ENCODE results near the gene PYHIN1. TPM values are rescaled to one million over a fixed set of nuclear protein-coding genes. Genes with fewer than 3 reads are reported as not detected.
A peak's percentile ranks its signal among the peaks of the same experiment; 100 is the strongest.

Gene PYHIN1
- polyA plus RNA-seq, 1 of the 3 experiments (the other 2 are of a cell fraction) = not detected

DNA sequence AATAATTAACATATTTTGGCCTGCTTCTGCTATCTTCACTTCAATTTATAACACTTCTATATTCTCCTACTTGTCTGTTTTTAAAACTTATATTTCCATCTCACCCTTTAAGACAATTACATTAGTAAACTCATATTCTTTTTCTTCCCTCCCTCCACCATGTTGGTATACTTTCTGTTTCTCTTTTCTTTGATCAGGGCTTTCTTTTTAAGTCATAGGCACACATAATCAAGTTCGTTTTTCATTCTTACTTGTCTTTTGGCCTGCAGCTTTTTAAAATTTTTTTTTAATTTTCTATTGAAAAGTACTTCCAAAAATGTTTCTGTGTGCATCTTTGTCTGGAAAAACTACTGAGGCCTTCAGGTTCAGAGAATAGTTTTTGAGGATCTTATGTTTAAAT lies 2.3 kb downstream of the PYHIN1 start:
- no peak overlapping the region for H3K4me3 ChIP-seq (ENCODE audit: low read depth in 2 of 2, low read length in 1 of 2)
- no peak for TF ChIP-seq YY1 (IDR thresholded peaks at IDR 0.05; ENCODE audit: low read depth)
- TF ChIP-seq RFX5 (IDR thresholded peaks at IDR 0.05; ENCODE audit: low read length) = no peak
- H3K9me2 ChIP-seq = no peaks in the 10 kb centered on the region
- ChIA-PET POLR2A (no interaction called here), CTCF (no interaction called here)
- no peaks in the 10 kb centered on the region for H3K36me3 ChIP-seq (replicated peaks in 1 of 2; ENCODE audit: control insufficient read depth in 1 of 2, insufficient read depth in 2 of 2, low read length in 1 of 2)
- no peaks in the 10 kb centered on the region for H4K20me1 ChIP-seq (ENCODE audit: insufficient read depth)
- H3F3A ChIP-seq (replicated peaks; ENCODE audit: insufficient read depth) = no peaks in the 10 kb centered on the region
- no peak for DNase-seq
- H2AFZ ChIP-seq (ENCODE audit: low read depth) = peak overlapping the region; percentile 54; the same call in 1 of the 2 replicates
- no peak overlapping the region for H3K9ac ChIP-seq
- no peak overlapping the region for H3K4me2 ChIP-seq
- 2% methylated on average over 1 of the region's 1 CpG for WGBS (ENCODE audit: low lambda C conversion rate)
- no peaks in the 10 kb centered on the region for H3K27me3 ChIP-seq (ENCODE audit: insufficient read depth)
- no peaks in the 10 kb centered on the region for H3K4me1 ChIP-seq (ENCODE audit: control insufficient read depth in 1 of 2, insufficient read depth in 2 of 2, low read depth in 1 of 2, low read length in 1 of 2)
- peaks cover 5% of the 10 kb centered on the region; the same call in 1 of the 2 replicates for H3K9me3 ChIP-seq
- no peaks in the 10 kb centered on the region for H3K79me2 ChIP-seq (ENCODE audit: insufficient read depth)
- no peak overlapping the region for H3K27ac ChIP-seq (ENCODE audit: low read depth in 2 of 2, low read length in 1 of 2)

DNA sequence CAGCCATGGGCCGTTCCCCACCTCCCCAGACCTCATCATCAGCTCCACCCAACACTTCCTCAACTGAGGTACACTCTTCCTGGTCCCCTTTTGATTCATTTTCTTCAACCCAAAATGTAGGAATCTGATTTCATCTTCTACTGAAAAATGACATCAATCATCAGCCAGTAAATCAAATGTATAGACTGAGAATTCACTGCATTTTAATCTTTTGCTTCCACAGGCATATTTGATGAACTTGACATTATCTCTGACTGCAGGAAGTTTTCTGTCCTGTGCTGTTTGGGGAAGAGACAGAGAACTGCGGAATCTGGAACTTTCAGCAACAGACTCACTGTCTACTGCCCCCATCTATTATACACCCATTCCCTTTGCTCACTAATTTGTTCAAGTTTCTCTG lies 7.8 kb downstream of the PYHIN1 start:
- CTCF ChIA-PET = no interaction called here
- H3K9me3 ChIP-seq = no peaks in the 10 kb centered on the region
- 1% methylated on average over 2 of the region's 2 CpGs for WGBS (ENCODE audit: low lambda C conversion rate)
- H3F3A ChIP-seq (replicated peaks; ENCODE audit: insufficient read depth) = no peaks in the 10 kb centered on the region
- POLR2A ChIA-PET = no interaction called here
- no peaks in the 10 kb centered on the region for H3K9me2 ChIP-seq
- no peaks in the 10 kb centered on the region for H3K36me3 ChIP-seq (replicated peaks in 1 of 2; ENCODE audit: control insufficient read depth in 1 of 2, insufficient read depth in 2 of 2, low read length in 1 of 2)
- no peaks in the 10 kb centered on the region for H3K79me2 ChIP-seq (ENCODE audit: insufficient read depth)
- no peak overlapping the region for H3K4me3 ChIP-seq (ENCODE audit: low read depth in 2 of 2, low read length in 1 of 2)
- H3K4me2 ChIP-seq = no peak overlapping the region
- no peak for DNase-seq
- no peak overlapping the region for H3K9ac ChIP-seq
- no peaks in the 10 kb centered on the region for H3K4me1 ChIP-seq (ENCODE audit: control insufficient read depth in 1 of 2, insufficient read depth in 2 of 2, low read depth in 1 of 2, low read length in 1 of 2)
- no peak overlapping the region for H3K27ac ChIP-seq (ENCODE audit: low read depth in 2 of 2, low read length in 1 of 2)
- TF ChIP-seq YY1 (IDR thresholded peaks at IDR 0.05; ENCODE audit: low read depth) (no peak), CHD2 (IDR thresholded peaks at IDR 0.05; ENCODE audit: low read length, partially characterized antibody) (no peak), SMC3 (IDR thresholded peaks at IDR 0.05; ENCODE audit: low read depth, low read length) (no peak), MEF2A (IDR thresholded peaks at IDR 0.05; ENCODE audit: borderline replicate concordance, low read depth) (no peak), FOXJ3 (CRISPR knock-in tag; IDR thresholded peaks at IDR 0.05) (no peak), RAD21 (IDR thresholded peaks at IDR 0.05; ENCODE audit: low read length) (no peak), NFIC (IDR thresholded peaks at IDR 0.05; ENCODE audit: borderline replicate concordance) (no peak), JUND (IDR thresholded peaks at IDR 0.05) (no peak), FOSL2 (IDR thresholded peaks at IDR 0.05; ENCODE audit: borderline replicate concordance, low read depth) (no peak), TCF12 (IDR thresholded peaks at IDR 0.05) (no peak), GABPA (IDR thresholded peaks at IDR 0.05; ENCODE audit: low read depth) (no peak)
- TF ChIP-seq, protein P1, sequence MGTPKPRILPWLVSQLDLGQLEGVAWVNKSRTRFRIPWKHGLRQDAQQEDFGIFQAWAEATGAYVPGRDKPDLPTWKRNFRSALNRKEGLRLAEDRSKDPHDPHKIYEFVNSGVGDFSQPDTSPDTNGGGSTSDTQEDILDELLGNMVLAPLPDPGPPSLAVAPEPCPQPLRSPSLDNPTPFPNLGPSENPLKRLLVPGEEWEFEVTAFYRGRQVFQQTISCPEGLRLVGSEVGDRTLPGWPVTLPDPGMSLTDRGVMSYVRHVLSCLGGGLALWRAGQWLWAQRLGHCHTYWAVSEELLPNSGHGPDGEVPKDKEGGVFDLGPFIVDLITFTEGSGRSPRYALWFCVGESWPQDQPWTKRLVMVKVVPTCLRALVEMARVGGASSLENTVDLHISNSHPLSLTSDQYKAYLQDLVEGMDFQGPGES (IDR thresholded peaks at IDR 0.05; ENCODE audit: low read depth, low read length) = no peak
- H4K20me1 ChIP-seq (ENCODE audit: insufficient read depth) = no peaks in the 10 kb centered on the region
- H3K27me3 ChIP-seq (ENCODE audit: insufficient read depth) = no peaks in the 10 kb centered on the region
- H2AFZ ChIP-seq (ENCODE audit: low read depth) = no peak overlapping the region

DNA sequence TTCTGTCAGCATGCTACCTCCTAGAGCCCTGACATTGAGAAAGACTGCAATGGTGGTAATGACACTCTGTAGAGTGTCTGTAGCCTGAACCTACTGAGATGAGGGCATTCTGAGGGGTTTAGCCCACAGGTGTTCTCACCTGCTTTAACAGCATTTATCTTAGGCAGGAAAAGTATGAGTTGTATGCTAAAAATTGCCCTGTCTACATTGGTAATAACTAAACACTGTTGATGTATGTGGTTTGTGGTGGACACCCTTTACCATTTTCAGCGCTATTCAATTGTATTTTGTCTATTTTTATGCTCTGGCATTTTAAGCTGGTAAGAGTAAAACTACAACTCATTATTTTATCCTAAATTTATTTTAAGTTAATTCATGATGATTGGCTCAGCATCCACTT lies 10.0 kb downstream of the PYHIN1 start:
- TF ChIP-seq FOXJ3 (CRISPR knock-in tag; IDR thresholded peaks at IDR 0.05) = no peak
- TF ChIP-seq, protein P2, sequence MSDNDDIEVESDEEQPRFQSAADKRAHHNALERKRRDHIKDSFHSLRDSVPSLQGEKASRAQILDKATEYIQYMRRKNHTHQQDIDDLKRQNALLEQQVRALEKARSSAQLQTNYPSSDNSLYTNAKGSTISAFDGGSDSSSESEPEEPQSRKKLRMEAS (IDR thresholded peaks at IDR 0.05; ENCODE audit: low read depth) = no peak
- no peak for TF ChIP-seq MEF2A (IDR thresholded peaks at IDR 0.05; ENCODE audit: borderline replicate concordance, low read depth)
- no peak for TF ChIP-seq SMC3 (IDR thresholded peaks at IDR 0.05; ENCODE audit: low read depth, low read length)
- TF ChIP-seq, protein P3, sequence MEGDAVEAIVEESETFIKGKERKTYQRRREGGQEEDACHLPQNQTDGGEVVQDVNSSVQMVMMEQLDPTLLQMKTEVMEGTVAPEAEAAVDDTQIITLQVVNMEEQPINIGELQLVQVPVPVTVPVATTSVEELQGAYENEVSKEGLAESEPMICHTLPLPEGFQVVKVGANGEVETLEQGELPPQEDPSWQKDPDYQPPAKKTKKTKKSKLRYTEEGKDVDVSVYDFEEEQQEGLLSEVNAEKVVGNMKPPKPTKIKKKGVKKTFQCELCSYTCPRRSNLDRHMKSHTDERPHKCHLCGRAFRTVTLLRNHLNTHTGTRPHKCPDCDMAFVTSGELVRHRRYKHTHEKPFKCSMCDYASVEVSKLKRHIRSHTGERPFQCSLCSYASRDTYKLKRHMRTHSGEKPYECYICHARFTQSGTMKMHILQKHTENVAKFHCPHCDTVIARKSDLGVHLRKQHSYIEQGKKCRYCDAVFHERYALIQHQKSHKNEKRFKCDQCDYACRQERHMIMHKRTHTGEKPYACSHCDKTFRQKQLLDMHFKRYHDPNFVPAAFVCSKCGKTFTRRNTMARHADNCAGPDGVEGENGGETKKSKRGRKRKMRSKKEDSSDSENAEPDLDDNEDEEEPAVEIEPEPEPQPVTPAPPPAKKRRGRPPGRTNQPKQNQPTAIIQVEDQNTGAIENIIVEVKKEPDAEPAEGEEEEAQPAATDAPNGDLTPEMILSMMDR (IDR thresholded peaks at IDR 0.05) = no peak
- no peak for TF ChIP-seq YY1 (IDR thresholded peaks at IDR 0.05; ENCODE audit: low read depth)
- no peak for TF ChIP-seq JUND (IDR thresholded peaks at IDR 0.05)
- no peak for TF ChIP-seq ELF1 (IDR thresholded peaks at IDR 0.05)
- no peak for TF ChIP-seq RAD21 (IDR thresholded peaks at IDR 0.05; ENCODE audit: low read length)
- TF ChIP-seq, protein P4, sequence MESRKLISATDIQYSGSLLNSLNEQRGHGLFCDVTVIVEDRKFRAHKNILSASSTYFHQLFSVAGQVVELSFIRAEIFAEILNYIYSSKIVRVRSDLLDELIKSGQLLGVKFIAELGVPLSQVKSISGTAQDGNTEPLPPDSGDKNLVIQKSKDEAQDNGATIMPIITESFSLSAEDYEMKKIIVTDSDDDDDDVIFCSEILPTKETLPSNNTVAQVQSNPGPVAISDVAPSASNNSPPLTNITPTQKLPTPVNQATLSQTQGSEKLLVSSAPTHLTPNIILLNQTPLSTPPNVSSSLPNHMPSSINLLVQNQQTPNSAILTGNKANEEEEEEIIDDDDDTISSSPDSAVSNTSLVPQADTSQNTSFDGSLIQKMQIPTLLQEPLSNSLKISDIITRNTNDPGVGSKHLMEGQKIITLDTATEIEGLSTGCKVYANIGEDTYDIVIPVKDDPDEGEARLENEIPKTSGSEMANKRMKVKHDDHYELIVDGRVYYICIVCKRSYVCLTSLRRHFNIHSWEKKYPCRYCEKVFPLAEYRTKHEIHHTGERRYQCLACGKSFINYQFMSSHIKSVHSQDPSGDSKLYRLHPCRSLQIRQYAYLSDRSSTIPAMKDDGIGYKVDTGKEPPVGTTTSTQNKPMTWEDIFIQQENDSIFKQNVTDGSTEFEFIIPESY (IDR thresholded peaks at IDR 0.05; ENCODE audit: borderline replicate concordance, low read depth) = no peak
- Histone ChIP-seq H3K27me3 (ENCODE audit: insufficient read depth) (no peaks in the 10 kb centered on the region), H3K4me2 (no peak overlapping the region), H3K36me3 (replicated peaks in 1 of 2; ENCODE audit: control insufficient read depth in 1 of 2, insufficient read depth in 2 of 2, low read length in 1 of 2) (no peaks in the 10 kb centered on the region), H3F3A (replicated peaks; ENCODE audit: insufficient read depth) (no peaks in the 10 kb centered on the region), H3K4me3 (ENCODE audit: low read depth in 2 of 2, low read length in 1 of 2) (no peak overlapping the region), H3K9me3 (no peaks in the 10 kb centered on the region), H2AFZ (ENCODE audit: low read depth) (no peak overlapping the region), H3K79me2 (ENCODE audit: insufficient read depth) (no peaks in the 10 kb centered on the region), H4K20me1 (ENCODE audit: insufficient read depth) (no peaks in the 10 kb centered on the region), H3K27ac (ENCODE audit: low read depth in 2 of 2, low read length in 1 of 2) (no peak overlapping the region), H3K9me2 (no peaks in the 10 kb centered on the region), H3K9ac (no peak overlapping the region), H3K4me1 (ENCODE audit: control insufficient read depth in 1 of 2, insufficient read depth in 2 of 2, low read depth in 1 of 2, low read length in 1 of 2) (no peaks in the 10 kb centered on the region)
- ChIA-PET POLR2A (no interaction called here), CTCF (no interaction called here)
- no peak for DNase-seq
- WGBS (ENCODE audit: low lambda C conversion rate) = 0% methylated on average over 1 of the region's 1 CpG

Data from SK-N-SH (cell line).